ENCODE results near the gene RAB5IF.

- TF ChIP-seq CTCF (IDR thresholded peaks at IDR 0.05) (no peak), POLR2A (IDR thresholded peaks at IDR 0.05) (no peak)
Measured at GRCh38 chr20:36578356-36579041, 27.1 kb upstream of the RAB5IF start.
